Measurements from ENCODE around the gene C22orf39.

- TF ChIP-seq POLR2A (IDR thresholded peaks at IDR 0.05) (no peak), CTCF (IDR thresholded peaks at IDR 0.05) (no peak)
Measured at GRCh38 chr22:19463491-19464469, 16.3 kb upstream of the C22orf39 start.
